Activated CD8-positive, alpha-beta memory T cell treated with anti-CD3 and anti-CD28 coated beads for 4 hours (primary cell): ENCODE measurements around the gene NR2F6.
"Not testable (repeated sequence)": the region's sequence is repeated elsewhere in the genome, so short reads cannot be mapped to it uniquely, and the experiment has no call there.

Source experiments
- DNase-seq, 2 donors: peaks; one replicate each; pipeline ENCODE4 v3.0.0-alpha.2; 2020; ENCODE audit warnings: low read depth in 2 of 2

Gene NR2F6

DNA sequence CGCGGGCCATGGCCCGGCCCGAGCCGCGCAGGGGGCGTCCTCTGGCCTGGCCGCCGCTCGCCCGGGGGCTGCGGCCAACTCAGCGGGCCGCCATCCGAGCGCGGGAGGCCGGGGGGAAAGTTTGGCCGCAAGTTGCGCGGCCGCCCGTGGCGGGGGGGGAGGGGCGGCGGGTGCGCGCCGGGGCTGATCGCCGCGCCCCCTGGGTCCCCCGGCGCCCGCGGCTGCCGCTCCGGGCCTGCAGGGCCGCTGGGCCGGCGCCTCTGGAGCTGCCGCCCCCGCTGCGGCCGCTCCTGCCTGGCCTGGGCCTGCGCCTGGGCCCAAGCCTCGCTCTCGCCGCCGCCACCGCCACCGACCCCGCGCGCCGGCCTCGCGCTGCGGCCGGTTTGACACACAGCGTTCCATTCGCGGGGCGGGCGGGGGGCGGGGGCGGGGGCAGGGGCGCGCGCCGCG is at the start of gene NR2F6:
Gene NR2F6, minus strand, starts transcription at position 385 of the 450 bp plus-strand sequence. CDS start 699 bp downstream, outside the sequence.
- DNase-seq = no peak

DNA sequence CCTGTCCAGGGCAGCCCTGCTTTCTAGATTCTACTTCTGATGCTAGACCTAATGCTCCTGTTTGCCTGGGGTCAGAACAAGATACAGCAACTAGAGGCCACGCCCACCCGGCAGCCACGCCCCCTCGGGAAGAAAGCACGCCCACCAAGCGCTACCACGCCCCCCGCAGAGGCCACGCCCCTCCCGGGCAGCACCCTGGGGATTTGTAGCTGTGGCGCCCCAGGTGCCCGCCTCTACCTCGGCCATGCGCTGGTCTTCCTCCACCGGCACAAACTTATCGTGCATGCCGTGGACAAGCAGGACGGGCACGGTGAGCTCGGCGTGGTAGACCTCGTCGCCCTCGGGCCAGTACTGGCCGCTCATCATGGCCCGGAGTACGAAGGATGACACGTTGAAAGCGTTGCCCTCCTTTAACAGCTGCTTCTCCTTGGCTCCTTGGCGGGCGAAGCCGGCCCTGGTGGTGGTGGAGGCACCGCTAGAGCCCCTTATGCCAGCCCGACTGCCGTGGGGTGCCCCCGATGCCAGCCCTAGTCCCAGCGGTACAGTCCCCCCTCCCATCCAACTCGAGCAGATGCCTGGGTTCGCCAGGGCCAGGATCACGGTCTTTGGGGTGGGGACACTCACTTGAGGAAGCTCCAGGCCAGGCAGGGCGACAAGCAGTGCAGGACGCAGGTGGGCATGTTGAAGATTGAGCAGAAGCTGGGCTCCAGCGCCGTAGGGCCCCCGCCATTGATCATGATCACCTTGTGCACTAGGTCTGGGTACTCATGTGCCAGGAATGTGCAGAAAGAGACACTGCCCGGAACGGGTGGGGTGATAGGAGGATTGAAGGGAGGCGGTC is 48.6 kb upstream of the NR2F6 start:
- no peak for DNase-seq

DNA sequence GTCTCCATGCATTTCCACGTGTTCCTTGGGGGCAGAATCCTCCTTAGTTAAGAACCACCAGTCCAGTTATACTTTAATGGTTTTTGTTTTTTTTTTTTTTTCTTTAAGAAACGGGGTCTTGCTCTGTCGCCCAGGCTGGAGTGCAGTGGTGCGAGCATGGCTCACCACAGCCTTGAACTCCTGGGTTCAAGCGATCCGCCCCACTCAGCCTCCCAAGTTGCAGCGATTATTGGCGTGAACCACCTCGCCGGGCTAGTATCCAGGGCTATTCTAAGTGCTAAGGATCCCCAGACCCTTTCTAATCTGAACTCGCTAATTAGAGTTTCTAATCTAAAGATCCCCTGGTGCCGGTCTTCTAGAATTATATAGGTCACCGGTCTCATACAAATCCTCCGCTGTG is 47.9 kb upstream of the NR2F6 start:
- no peak for DNase-seq

DNA sequence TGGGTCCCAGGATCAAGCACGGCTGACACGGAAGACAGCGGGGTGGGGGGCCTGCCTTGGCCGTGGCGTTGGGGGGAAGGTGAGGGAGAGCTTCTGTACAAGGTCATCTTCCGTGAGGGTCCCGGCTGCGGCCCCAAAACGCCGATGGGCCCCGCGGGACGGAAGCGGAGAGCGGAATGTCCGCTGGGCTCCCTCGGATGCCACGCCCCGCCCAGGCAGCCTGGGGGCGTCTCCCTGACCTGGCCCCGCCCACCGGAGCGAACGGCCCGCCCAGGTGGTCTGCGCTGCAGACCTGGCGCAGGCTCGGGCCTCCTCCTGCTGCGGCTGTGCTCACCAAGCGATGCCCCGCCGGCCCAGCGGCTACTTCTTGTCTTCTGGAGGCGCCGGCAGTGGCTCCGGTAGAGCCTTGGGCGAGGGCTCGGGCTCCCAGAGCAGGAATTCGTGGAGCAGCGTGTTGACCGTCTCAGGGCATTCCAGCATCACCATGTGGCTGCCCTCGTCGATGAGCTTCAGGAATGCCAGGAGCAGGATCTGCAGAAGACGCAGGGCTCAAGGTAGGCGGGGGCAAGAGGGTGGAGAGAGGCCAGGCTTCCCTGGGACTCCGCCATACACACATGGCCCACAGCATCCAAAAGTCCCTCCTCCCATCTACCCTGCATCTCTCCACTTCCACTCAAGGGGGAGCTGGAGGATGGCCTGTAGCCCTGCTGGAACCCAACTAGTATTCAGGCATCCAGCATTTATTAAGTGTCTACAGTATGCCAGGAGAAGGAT is 46.8 kb upstream of the NR2F6 start:
- DNase-seq = peak; percentile 48 to 66

DNA sequence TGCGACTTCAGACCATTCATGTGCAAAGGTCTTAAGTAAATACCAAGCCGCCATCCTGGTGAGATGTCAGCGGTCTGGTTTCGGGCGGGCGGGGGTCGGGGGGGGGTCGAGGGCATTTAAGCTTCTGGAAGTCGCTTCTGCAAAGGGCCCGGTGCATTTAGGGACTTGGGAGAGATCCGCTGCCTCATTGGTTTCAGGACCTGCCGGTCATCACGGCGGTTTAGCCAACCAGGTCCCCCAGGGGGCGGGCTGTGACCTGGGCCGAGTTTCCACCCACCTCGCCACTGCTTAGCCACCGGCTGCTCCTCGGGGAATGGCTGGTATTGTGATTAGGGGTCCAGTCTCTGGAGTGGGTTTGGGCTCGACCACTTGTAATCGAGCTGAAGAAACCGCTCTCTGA is 43.8 kb upstream of the NR2F6 start:
- no peak for DNase-seq

DNA sequence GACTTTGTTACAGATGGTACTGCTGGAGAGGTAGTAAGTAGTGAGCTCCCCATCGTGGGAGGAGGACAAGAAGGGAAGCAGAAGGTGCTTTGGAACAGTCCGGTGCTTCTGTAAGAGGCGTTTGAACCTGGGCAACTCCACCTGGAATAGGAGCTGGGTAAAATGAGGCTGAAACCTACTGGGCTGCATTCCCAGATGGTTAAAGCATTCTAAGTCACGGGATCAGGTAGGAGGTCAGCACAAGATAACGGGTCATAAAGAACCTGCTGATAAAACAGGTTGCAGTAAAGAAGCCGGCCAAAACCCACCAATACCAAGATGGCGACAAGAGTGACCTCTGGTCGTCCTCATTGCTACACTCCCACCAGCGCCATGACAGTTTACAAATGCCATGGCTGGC is 41.0 kb upstream of the NR2F6 start:
- DNase-seq = no peak

DNA sequence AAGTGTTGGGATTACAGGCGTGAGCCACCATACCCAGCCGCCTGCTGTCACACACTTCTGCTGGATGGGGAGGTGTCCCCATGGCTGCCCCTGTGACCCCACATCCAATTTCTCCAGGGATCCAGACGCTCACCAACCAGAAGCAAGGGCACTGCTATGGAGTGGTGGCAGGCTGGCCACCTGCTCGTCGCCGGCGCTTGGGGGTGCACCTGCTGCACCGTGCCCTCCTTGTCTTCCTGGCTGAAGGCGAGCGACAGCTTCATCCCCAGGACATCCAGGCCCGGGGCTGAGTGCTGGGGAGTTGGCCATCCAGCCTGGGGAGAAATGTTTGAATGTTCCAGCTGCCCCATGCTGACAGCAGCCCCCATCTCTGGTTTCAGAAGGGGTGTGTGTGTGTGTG is 40.5 kb upstream of the NR2F6 start:
- no peak for DNase-seq

DNA sequence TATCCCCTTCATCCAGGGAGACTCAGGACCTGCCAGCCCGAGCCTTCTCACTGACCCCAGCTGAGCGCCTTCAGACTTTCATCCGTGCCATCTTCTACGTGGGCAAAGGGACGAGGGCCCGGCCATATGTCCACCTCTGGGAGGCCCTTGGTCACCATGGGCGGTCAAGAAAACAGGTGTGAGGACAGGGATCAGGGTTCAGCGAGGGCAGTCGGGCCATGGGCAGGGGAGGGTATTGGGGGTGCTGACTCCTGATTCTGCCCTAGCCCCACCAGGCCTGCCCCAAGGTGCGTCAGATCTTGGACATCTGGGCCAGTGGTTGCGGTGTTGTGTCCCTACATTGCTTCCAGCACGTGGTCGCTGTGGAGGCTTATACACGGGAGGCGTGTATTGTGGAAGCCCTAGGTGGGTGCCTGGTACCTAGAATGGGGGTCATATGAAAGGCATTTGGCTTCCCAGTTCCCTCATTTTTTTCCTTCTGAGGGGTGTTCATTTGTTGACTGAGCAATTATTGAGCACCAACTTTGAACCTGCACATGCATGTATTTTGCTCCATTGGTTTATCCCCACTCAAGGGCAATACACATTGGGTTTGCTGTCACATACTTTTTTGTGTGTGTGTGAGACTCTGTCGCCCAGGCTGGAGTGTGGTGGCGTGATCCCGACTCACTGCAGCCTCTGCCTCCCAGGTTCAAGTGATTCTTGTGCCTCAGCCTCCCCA is 39.9 kb upstream of the NR2F6 start:
- DNase-seq = no peak

DNA sequence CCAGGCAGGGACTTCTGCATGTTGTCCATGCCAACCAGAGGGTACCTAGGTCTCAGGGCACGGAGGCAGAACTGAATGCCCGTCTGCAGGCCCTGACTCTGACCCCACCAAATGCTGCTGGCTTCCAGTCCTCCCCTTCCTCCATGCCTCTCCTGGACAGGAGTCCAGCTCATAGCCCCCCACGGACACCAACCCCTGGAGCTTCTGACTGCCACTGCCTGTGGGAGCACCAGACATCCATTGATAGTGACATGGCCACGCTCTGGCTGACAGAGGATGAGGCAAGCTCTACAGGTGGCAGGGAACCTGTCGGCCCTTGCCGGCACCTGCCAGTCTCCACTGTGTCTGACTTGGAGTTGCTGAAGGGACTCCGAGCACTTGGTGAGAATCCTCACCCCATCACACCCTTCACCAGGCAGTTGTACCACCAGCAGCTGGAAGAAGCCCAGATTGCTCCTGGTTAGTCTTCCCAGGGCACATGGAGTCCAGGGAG is 37.8 kb upstream of the NR2F6 start:
- no peak for DNase-seq

DNA sequence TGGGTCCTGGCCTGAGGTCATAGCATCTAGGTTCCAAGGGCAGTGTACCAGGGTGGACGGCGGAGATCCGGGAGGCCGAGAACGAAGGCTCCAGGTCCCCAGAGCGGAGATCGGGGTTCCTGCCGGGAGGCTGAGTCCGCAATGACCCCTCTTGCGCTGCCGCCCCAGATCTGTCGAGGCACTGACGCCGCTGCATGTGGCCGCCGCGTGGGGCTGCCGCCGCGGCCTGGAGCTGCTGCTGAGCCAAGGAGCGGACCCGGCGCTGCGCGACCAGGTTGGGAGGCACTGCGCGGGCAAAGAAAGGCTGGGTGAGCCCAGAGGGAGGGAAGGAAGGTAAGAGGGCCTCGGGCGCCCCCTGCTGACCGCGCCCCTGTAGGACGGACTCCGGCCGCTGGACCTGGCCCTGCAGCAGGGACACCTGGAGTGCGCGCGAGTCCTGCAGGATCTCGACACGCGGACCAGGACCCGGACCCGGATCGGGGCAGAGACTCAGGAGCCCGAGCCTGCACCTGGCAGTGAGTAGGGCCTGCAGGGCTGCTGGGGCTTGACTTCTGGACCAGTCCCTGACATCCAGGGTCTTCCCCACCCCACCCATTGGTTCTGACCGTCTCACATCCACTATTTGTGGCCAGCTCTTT is 36.9 kb upstream of the NR2F6 start:
- peak; percentile 58 to 64 for DNase-seq

DNA sequence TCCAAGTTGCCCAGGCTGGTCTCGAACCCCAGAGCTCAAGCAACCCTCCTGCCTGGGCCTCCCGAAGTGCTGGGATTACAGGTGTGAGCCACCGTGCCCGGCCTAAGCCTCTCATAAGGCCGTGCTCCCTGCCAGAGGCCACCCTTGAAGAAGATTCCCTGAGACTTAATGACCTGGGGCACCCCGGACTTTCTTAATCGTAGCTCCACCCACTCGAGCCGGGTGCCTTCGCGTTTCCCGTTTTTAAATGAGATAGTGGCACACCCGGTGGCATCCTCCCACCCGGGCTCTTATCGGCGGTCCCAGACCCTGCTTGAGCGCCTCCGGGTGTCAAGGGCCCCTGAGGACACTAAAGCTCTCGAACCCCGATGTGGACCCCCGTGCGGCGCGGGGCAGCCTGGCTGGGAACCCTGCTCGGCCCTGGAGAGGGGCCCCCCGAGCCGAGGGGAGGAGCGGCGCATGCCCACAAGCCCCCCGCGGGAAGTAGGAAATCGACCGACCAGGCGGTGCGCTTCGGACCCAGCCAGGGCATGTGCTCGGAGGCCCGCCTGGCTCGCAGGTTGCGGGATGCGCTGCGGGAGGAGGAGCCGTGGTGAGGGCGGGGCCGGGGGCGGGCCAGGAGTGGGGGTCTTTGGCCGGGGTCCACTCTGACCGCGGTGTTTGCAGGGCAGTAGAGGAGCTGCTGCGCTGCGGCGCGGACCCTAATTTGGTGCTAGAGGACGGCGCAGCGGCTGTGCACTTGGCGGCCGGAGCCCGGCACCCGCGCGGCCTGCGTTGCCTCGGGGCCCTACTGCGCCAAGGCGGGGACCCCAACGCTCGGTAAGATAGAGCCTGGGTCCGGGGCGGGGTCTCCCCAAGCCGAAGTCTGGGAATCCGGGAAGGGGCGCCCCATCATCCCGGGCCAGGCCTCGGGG is 35.9 kb upstream of the NR2F6 start, which contains the start of gene ANKLE1:
Gene ANKLE1, plus strand, starts transcription at position 511 of the 914 bp plus-strand sequence. Its CDS starts 20 bp downstream, at position 531.
- no peak for DNase-seq

DNA sequence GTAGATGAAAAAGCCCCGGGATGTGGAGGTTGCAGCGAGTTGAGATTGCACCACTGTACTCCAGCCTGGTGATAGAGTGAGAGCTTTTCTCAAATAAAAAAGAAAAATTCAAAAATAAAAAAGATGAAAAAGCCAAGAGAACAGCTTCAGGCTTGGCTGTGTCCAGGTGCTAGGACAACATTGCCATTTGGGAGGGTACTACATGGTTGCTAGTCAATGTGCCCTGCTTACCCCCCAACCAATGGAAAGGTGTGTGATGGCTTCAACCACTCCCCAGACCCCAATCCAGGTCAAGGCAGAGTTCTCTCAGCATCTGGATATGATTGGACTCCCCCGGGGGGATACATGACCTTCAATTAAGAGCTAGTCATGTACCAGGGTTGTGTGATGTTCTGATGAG is 33.7 kb upstream of the NR2F6 start:
- no peak for DNase-seq

DNA sequence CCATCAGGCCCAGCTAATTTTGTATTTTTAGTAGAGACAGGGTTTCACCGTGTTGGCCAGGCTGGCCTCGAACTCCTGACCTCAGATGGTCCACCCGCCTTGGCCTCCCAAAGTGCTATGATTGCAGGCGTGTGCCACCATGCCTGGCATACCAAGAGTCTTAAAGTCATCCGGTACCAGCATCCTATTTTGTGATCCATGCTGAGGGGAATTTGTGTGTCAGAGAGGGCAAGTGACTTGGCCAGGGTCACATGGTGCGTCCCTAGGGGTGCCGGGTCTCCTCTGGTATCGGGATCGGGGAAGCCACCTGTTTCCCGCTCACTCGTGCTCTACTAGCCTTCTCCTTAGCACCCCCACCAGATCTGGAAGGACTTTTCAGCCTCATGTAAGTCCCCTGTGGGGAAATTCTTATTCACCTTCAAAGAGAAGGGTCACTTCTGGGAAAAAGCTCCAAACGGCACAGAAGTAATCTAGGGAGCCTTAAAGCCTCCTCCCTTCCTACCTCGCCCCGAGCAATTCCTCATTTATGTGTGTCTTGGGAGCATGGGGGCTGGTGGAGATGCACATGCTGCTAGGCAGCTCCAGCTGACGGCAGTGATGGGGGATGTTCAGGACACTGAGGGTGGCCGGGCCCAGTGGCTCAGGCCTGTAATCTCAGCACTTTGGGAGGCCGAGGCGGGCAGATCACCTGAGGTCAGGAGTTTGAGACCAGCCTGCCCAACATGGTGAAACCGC is 29.9 kb upstream of the NR2F6 start:
- DNase-seq = no peak

DNA sequence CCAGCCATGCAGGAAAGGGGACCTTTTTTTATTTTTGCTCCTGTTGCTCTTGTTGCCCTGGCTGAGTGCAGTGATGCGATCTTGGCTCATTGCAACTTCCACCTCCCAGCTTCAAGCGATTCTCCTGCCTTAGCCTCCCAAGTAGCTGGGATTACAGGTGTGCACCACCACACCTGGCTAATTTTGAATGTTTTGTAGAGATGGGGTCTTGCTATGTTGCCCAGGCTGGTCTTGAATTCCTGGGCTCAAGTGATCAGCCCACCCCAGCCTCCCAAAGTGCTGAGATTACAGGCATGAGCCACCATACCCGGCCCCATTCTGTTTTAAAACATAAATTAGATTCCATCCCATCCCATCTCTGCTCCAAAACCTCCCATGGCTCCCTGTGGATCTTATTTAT is 29.2 kb upstream of the NR2F6 start:
- not testable (repeated sequence) for DNase-seq

DNA sequence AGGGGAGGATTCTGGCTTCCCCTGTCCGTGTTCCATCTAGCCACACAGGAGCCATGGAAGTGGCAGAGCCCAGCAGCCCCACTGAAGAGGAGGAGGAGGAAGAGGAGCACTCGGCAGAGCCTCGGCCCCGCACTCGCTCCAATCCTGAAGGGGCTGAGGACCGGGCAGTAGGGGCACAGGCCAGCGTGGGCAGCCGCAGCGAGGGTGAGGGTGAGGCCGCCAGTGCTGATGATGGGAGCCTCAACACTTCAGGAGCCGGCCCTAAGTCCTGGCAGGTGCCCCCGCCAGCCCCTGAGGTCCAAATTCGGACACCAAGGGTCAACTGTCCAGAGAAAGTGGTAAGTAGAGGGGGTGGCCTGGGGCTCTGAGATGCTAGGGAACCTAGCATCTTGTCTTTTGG is 23.0 kb upstream of the NR2F6 start:
- no peak for DNase-seq

DNA sequence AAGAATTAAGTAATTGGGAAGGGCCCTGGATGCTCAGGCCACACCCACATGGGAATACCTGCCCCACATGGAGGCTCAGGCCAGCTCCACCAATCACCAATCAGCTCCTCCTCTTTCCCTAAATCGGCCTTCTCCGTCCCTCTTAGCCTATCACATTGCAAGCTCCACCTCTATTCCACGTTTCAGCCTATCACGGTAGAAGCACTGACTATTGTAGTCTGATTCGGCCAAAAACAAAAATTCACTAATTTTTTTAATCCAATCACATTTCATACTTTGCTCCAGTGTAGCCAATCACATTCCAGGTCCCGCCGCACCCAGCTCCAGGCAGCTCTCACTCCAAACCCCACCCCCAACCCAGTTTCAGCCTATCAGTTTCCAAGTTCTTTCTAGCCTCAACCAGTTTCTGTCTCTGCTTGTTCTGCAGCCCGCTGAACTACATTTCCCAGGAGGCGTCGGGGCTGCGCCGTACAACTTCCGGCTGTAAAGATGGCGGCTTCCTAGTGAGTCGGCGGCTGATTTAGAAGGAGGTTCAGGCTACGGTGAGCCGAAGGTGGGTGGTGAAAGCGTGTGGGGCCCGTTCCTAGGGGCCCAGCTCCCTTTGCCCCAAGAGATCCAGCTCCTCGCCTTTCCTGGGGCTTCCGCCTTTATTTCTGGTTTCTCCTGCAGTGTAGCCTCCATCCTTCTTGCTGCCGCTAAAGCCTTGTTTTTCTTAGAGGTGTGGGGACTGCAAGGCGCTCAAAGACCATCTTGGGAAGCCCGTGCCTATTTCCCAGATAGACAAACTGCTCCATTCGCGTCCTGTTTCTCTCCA is 21.5 kb upstream of the NR2F6 start, which contains the start of gene BABAM1:
Gene BABAM1, plus strand, starts transcription at position 469 of the 814 bp plus-strand sequence. CDS start 1,364 bp downstream, outside the sequence.
- peak; percentile 84 to 89 for DNase-seq

DNA sequence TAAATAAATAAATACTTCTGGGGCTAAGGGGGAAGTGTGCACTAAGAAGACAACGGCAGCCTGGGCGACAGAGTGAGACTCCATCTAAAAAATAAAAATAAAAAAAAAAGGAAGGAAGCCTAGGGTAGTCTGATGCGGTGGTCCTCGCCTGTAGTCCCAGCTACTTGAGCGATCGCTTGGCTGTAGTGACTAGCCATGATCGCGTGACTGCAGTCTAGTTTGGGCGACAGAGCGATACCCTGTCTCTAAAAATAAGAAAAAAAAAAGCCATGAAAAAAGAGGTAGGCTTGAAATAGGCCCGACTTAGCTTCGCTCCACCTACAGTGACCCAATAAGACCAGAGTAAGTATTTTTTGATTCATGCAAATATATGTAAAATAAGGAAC is 20.9 kb upstream of the NR2F6 start:
- DNase-seq = no peak

DNA sequence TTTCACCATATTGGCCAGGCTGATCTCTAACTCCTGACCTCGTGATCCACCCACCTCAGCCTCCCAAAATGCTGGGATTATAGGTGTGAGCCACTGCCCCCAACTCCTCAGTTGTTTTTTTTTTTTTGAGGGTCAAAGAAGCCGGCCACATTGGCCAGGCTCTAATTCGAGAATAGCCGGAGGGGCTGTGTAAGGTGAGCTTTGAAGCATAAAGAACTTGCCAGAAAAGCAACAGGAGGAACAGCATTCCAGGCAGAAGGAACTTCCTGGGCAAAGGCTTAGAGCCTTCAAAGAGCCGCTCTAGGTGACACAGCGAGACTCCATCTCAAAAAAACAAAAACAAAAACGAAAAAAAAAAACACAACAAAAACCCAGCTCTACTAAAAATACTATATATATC is 20.3 kb upstream of the NR2F6 start:
- DNase-seq = no peak

DNA sequence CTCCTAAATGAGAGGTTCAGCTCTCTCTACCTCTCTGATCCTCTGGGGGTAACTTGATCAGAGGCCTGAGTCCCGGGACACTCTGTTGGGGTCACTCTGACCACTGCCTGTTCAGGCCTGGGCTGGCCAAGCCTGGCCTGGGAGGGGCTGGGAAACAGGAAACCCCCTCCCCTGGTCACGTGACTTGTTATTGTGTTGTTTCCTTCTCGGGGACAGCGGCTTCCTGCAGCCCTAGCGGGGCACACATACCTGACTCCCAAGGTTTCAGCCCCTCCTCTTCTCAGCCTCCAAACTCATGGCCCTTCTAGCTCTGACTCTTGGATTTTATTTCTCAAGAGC is 18.9 kb upstream of the NR2F6 start, which contains the start of gene USHBP1:
Gene USHBP1, minus strand, starts transcription at position 105 of the 339 bp plus-strand sequence. CDS start 446 bp downstream, outside the sequence.
- DNase-seq = no peak
